Endothelial cell of umbilical vein (primary cell): Measurements from ENCODE around the gene IQGAP3.

Experiments used
- EZH2 ChIP-seq: IDR thresholded peaks from 2 replicates; pipeline ENCODE4 v1.6.1; 2012; ENCODE audit warnings: borderline replicate concordance, low read depth, mild to moderate bottlenecking, moderate library complexity, low read length, inconsistent platforms; ENCODE audit not compliant: severe bottlenecking
- TF ChIP-seq, protein P1 (sequence below), 2 donors: IDR thresholded peaks; 1 replicate in 1 of 2; 2 replicates in 1 of 2; pipeline ENCODE4 v1.5.1; 2011; ENCODE audit warnings: low read length in 2 of 2, mild to moderate bottlenecking in 2 of 2, moderate library complexity in 2 of 2, control low read depth in 1 of 2, inconsistent platforms in 1 of 2, low read depth in 1 of 2; ENCODE audit not compliant: insufficient read depth in 1 of 2; ENCODE audit errors: extremely low read depth in 1 of 2
- TF ChIP-seq, protein P2 (sequence below): IDR thresholded peaks from 2 replicates; pipeline ENCODE4 v1.6.1; 2011; ENCODE audit not compliant: insufficient read depth, insufficient read length

DNA sequence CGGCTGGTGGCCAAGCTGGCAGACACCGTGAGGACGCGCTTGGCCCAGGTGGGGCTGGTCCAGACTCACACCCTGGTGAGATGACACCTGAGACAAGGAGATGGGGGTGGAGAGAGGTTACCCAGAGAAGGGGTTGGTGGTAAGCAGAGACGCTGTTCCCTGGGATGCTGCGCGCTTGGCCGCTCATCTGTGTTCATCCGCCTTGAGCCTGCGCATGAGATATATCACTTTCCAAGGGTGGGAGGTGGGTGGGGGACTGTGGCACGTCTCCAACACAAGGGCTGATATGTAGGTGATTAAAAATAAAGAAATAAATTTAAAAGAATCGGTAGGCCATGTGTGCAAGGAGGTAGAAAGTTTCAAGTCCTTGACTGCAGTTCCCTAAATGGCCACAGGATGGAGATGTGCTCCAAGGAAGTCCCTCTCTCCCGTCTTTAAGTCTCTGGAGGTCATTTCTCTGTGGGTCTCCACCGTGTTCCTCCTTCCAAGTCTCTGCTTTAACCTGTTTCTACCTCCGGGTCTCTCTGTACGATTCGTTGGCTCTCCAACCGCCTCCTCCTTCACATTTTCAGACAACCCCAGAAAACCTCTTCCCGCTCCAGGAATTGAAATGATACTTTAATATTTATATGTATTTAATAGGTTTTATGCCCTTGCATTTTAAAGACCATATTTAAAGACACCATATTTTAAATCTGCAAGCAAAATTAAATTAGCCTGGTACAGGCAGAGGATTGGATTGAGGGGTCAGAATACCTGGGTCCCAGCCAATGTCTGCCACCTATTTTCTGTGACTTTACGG lies 11.7 kb upstream of the IQGAP3 start:
- TF ChIP-seq, protein P1, sequence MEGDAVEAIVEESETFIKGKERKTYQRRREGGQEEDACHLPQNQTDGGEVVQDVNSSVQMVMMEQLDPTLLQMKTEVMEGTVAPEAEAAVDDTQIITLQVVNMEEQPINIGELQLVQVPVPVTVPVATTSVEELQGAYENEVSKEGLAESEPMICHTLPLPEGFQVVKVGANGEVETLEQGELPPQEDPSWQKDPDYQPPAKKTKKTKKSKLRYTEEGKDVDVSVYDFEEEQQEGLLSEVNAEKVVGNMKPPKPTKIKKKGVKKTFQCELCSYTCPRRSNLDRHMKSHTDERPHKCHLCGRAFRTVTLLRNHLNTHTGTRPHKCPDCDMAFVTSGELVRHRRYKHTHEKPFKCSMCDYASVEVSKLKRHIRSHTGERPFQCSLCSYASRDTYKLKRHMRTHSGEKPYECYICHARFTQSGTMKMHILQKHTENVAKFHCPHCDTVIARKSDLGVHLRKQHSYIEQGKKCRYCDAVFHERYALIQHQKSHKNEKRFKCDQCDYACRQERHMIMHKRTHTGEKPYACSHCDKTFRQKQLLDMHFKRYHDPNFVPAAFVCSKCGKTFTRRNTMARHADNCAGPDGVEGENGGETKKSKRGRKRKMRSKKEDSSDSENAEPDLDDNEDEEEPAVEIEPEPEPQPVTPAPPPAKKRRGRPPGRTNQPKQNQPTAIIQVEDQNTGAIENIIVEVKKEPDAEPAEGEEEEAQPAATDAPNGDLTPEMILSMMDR (IDR thresholded peaks at IDR 0.05; ENCODE audit: extremely low read depth in 1 of 2, insufficient read depth in 1 of 2, low read depth in 1 of 2, low read length in 2 of 2), result peak; percentile 68 to 90
- TF ChIP-seq, protein P2, sequence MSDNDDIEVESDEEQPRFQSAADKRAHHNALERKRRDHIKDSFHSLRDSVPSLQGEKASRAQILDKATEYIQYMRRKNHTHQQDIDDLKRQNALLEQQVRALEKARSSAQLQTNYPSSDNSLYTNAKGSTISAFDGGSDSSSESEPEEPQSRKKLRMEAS, result no peak
- TF ChIP-seq EZH2, result no peak
